GM19455 (cell line): ENCODE measurements around the gene DENND1C.

Source experiments
- ATAC-seq: cut with Tn5 transposase; IDR thresholded peaks from one replicate; pipeline ENCODE4 v1.9.1; 2021; ENCODE audit not compliant: unreplicated experiment

DENND1C gene

GRCh38 chr19:6481541-6482342, at the start of gene DENND1C:
TSS of gene DENND1C (minus strand) at chr19:6481787. CDS start at chr19:6481695, 92 bp downstream.
- ATAC-seq, result peak; percentile 76

GRCh38 chr19:6530386-6531162, 49.0 kb upstream of the DENND1C start, which contains the start of gene TNFSF9:
TSS of gene TNFSF9 (plus strand) at chr19:6531026. CDS start at chr19:6531037, 11 bp downstream.
- no peak for ATAC-seq

GRCh38 chr19:6529937-6530385, 48.4 kb upstream of the DENND1C start:
- no peak for ATAC-seq

GRCh38 chr19:6529351-6529750, 47.8 kb upstream of the DENND1C start:
- ATAC-seq, result no peak

- ATAC-seq, result no peak
Observed at GRCh38 chr19:6528544-6529121, 47.0 kb upstream of the DENND1C start.

- peak; percentile 53 for ATAC-seq
Observed at GRCh38 chr19:6527893-6528543, 46.4 kb upstream of the DENND1C start.

- ATAC-seq, result no peak
Observed at GRCh38 chr19:6524311-6524710, 42.7 kb upstream of the DENND1C start.

GRCh38 chr19:6522712-6523111, 41.1 kb upstream of the DENND1C start:
- ATAC-seq, result no peak

GRCh38 chr19:6521718-6522646, 40.4 kb upstream of the DENND1C start:
- ATAC-seq, result peak; percentile 40

GRCh38 chr19:6519289-6519688, 37.7 kb upstream of the DENND1C start:
- no peak for ATAC-seq

- ATAC-seq, result no peak
Observed at GRCh38 chr19:6518145-6518911, 36.7 kb upstream of the DENND1C start.

- peak; percentile 59 for ATAC-seq
Observed at GRCh38 chr19:6516659-6517291, 35.2 kb upstream of the DENND1C start.

- peak; percentile 39 for ATAC-seq
Observed at GRCh38 chr19:6516018-6516658, 34.6 kb upstream of the DENND1C start.

- ATAC-seq, result no peak
Observed at GRCh38 chr19:6514926-6515544, 33.4 kb upstream of the DENND1C start.

GRCh38 chr19:6514089-6514488, 32.5 kb upstream of the DENND1C start:
- ATAC-seq, result no peak

- no peak for ATAC-seq
Observed at GRCh38 chr19:6510618-6511017, 29.0 kb upstream of the DENND1C start.

GRCh38 chr19:6509118-6509971, 27.8 kb upstream of the DENND1C start:
- ATAC-seq, result no peak
